NOMO-1 treated with dmso at 0.1 percent for 144 hours (cell line): Measurements from ENCODE around the gene TBC1D14.
A peak's percentile ranks its signal among the peaks of the same experiment; 100 is the strongest.
"Not testable (repeated sequence)": the region's sequence is repeated elsewhere in the genome, so short reads cannot be mapped to it uniquely, and the experiment has no call there.

ENCODE experiments used
- DNase-seq: peaks from one replicate; lab custom pipeline; 2025; ENCODE audit not compliant: unreplicated experiment; lab: John Stamatoyannopoulos, UW

The TBC1D14 gene

GRCh38 chr4:6889736-6890324, 19.8 kb upstream of the TBC1D14 start:
- no peak for DNase-seq

DNA sequence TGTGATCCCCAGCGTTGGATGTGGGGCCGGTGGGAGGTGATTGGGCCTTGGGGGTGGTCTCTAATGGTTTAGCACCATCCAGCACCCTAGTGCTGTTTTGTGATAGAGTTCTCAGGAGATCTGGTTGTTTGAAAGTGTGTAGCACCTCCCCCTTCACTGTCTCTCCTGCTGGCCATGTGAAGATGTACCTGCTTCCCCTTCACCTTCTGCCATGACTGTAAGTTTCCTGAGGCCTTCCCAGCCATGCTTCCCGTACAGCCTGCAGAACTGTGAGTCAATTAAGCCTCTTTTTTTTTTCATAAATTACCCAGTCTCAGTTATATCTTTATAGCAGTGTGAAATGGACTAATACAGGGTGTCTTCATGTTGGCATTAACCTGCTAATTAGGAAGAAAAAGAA, 19.3 kb upstream of the TBC1D14 start:
- DNase-seq = no peak

GRCh38 chr4:6890971-6891370, 18.7 kb upstream of the TBC1D14 start:
- DNase-seq = not testable (repeated sequence)

DNA sequence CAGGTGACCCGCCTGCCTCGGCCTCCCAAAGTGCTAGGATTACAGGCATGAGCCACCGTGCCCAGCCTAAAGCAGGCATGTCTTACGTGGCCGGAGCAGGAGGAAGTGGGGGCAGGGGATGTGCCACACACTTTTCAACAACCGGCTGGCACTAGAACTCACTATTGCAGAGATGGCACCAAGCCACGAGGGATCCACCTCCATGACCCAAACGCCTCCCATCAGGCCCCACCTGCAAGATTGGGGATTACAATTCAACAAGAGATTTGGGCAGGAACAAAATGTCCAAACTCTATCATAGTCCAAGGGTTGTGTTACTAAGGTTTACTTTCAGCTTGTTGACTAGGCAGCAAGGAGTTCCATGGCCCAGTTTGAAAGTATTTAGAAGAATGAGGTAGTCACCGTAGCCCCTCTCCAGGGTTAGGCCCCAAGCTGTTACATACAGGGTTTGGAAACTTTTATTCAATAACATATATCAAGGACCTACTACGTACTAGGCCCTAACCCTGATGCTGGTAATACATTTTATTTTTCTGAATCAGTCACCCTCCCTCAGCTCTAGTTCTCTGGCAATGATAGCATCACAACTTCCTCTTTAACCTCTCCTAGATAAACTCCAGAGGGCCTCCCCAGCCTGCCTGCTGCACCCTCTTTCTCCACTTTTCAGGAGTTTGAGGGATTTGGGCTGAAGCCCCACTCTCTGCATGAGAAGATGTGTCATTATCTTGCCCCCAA, 18.0 kb upstream of the TBC1D14 start:
- peak; percentile 36 for DNase-seq

GRCh38 chr4:6892190-6892908, 17.3 kb upstream of the TBC1D14 start:
- peak; percentile 68 for DNase-seq

GRCh38 chr4:6892909-6893202, 16.8 kb upstream of the TBC1D14 start:
- no peak for DNase-seq

GRCh38 chr4:6893449-6894085, 16.1 kb upstream of the TBC1D14 start:
- peak; percentile 51 for DNase-seq

- DNase-seq = no peak
Observed at GRCh38 chr4:6894086-6894478, 15.5 kb upstream of the TBC1D14 start.

- DNase-seq = no peak
Observed at GRCh38 chr4:6894528-6895498, 14.8 kb upstream of the TBC1D14 start.

- no peak for DNase-seq
Observed at GRCh38 chr4:6896035-6896434, 13.6 kb upstream of the TBC1D14 start.

- DNase-seq = no peak
Observed at GRCh38 chr4:6898763-6899162, 10.9 kb upstream of the TBC1D14 start.

- no peak for DNase-seq
Observed at GRCh38 chr4:6900181-6900812, 9.3 kb upstream of the TBC1D14 start.

DNA sequence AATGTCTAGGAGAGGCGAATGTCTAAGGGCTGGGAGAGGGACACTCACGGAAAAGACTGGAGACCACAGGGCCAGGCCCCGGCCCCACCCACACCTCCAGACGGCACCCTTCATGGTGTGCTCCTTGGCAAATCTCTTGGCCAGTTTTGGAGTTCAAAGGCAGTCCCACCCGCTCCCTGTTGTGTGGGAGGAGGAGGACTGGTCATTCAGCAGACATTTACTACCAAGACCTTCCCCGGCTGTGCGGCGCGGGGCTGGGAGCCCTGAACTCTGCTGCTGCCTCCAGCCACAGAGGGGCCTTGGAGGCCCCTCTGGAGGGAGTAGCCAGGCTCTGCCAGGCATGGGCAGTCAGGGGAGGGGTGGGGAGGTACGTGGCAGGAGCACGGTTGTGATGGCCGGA, 8.7 kb upstream of the TBC1D14 start:
- DNase-seq = no peak

DNA sequence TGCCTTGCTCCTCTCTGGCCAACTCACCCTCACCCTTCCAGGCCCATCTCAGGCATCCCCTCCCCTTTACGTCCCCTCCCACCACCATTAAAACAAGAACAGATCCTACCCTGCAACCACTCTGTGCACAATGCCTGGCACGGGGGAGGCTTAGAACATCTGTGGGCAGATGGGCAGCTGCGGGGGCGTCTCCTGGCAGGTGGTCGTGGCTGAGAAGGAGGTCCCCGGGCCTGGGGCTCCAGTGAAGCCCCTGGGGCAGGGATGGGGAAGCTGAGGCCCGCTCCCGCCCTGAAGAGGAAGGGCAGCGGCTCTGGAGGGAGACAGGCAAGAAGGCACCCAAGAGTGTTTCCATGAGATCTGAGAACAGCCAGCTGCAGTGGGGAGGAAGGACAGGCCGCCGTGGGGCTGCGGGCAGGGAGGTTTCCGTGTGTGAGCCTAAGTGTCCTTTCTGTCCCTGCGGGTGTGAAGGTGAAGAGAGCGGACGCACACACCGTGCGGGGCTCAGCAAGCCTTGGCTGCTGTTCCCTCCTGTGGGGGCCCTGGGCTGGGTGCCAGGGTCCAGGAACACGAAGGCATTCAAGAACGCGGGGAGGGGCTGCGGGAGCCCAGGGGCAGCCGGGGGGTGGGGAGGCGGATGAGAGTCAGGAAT, 7.8 kb upstream of the TBC1D14 start:
- DNase-seq = no peak

DNA sequence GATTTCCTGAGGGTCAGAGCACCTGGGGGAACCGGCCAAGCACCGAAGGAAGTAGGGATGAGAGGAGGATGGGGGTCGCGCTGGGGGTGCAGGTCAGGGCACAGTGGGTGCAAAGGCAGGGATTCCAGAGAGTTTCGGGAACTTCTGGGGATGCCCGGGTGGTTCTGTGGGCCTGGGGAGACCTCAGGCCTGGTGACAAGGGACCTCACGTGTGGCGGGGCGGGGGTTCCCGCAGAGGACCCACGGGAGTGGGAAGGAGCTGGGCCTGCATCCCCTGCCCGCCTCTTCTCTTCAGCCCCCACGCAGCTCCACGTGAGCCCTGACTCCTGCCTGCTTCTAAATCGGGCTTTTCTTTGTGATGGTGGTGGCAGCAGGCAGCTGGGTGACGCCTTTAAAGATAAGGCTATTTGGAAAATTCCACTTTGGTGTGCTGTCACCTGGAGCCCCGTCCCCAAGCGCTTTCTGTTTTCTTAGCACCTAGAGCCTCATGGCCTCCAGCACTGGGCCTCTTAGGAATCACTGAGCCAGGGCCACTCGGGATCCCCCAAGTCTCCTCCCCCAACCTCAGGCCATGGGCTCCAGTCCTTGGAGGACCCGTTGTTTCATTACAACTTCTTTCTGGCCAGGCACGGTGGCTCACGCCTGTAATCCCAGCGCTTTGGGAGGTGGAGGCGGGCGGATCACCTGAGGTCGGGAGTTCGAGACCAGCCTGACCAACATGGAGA, 7.1 kb upstream of the TBC1D14 start:
- no peak for DNase-seq

DNA sequence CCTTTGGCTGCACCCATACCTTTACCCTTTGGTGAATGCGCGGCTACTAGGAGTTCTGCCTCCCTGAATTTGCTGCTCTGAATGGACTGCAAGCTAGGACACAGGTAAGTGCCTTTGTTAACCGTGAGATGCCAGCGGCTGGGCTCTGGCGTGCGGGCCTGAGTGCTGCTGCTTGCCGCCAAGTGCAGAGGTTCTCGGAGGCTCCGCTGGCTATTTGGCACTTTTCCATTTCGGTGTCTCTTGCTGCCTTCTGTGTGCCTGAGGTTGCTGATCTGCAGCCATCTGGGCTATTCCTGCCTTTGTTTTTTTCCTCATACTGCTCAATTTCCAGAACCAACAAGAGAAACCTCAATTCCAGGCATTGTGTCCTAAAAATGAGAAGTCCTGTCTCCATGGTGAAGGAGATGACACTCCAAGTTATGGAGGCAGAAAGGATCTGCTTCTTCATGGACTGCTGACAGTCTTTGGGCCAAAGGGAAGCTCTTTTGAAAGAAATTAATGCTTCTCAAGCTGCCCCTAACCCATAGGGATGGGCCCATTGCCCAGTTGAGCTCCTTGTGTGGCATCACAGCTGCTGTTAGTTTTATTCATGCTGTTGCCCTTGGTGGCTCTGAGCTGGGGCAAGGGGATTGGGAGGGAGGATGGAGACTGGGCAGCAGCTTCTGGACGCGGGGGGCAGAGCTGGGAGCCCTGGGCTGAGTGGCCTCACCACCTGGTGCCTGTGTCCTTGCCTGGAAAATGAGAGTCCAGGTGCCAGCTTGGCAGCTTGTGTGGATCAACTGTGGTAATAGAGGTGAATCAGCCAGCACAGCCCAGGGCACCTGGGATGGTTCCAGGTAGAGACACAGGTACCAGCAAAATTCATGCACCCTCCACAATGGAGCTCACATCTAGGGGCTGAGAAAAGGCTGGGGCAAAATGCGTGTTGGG, 3.8 kb upstream of the TBC1D14 start:
- no peak for DNase-seq

DNA sequence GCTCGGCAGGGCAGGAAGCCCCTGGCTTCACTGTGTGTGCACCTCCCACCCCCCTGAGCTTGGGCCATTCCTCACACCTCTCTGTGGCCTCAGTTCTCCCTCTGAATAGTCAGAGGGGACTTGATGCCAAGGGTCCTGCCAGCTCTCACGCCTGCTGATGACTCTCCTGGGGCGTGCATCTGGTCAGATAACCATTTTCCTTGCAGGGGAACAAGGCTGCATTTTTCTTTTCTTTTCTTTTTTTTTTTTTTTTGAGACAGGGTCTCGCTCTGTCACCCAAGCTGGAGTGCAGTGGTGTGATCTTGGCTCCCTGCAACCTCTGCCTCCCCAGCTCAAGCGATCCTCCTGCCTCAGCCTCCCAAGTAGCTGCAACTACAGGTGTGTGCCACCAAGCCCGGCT, 3.1 kb upstream of the TBC1D14 start:
- DNase-seq = not testable (repeated sequence)

- no peak for DNase-seq
Observed at GRCh38 chr4:6907658-6908191, 1.9 kb upstream of the TBC1D14 start.
